Skeletal muscle satellite cell (primary cell): ENCODE data around the gene COL9A3.

Experiments used
- H3K27me3 ChIP-seq: 2 replicates; pipeline ENCODE4 v1.7.0; 2013; ENCODE audit warnings: low read length; ENCODE audit not compliant: control insufficient read depth, insufficient read depth
- H3K36me3 ChIP-seq: 2 replicates; pipeline ENCODE4 v1.7.0; 2013; ENCODE audit warnings: mild to moderate bottlenecking, control low read depth, low read length; ENCODE audit not compliant: insufficient read depth
- H3K4me1 ChIP-seq: 2 replicates; pipeline ENCODE4 v1.7.0; 2013; ENCODE audit warnings: low read length; ENCODE audit not compliant: control insufficient read depth, insufficient read depth
- H3K4me2 ChIP-seq: 2 replicates; pipeline ENCODE4 v1.7.0; 2013; ENCODE audit warnings: mild to moderate bottlenecking, low read length
- H3K4me3 ChIP-seq: 2 replicates; pipeline ENCODE4 v1.7.0; 2013; ENCODE audit warnings: low read length
- H3K9ac ChIP-seq: 2 replicates; pipeline ENCODE4 v1.7.0; 2013; ENCODE audit warnings: mild to moderate bottlenecking, low read depth, low read length, moderate library complexity
- H3K9me3 ChIP-seq: replicated peaks from 2 replicates; pipeline ENCODE4 v1.7.0; 2013; ENCODE audit warnings: mild to moderate bottlenecking, control low read depth, low read length

COL9A3 gene

GRCh38 chr20:62799459-62799858 is 17.4 kb upstream of the COL9A3 start:
- H3K36me3 ChIP-seq, result peaks cover 32% of the 10 kb centered on the region

DNA sequence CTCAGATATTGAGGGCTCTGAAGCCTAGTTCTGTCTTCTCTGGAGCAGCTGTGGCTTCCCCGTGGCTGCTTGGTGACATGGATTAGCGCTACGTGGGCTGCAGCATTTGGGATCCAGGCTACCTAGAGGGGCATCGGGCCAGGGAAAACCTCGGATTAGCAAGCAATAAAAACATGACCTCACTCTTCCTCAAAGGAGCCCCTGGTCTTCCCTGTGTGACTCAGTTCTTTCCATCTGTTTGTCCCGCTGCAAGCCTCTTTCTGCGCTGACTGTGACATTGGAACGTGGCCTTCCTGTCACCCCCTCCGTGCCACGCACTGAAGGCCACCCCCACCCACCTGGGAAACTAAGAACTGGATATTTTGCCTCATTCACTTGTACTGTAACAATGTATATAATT is 17.0 kb upstream of the COL9A3 start:
- H3K27me3 ChIP-seq, result no peaks in the 10 kb centered on the region
- no peak overlapping the region for H3K4me2 ChIP-seq
- no peak overlapping the region for H3K4me3 ChIP-seq
- H3K9ac ChIP-seq, result no peak overlapping the region
- H3K4me1 ChIP-seq, result peaks cover 17% of the 10 kb centered on the region
- H3K9me3 ChIP-seq, result no peaks in the 10 kb centered on the region
- peaks cover 32% of the 10 kb centered on the region for H3K36me3 ChIP-seq

More at GRCh38 chr20:62799459-62799858, 17.4 kb upstream of the COL9A3 start:
- Histone ChIP-seq H3K4me1 (peaks cover 21% of the 10 kb centered on the region), H3K27me3 (no peaks in the 10 kb centered on the region), H3K9ac (no peak overlapping the region), H3K4me2 (no peak overlapping the region), H3K4me3 (no peak overlapping the region), H3K9me3 (no peaks in the 10 kb centered on the region)

DNA sequence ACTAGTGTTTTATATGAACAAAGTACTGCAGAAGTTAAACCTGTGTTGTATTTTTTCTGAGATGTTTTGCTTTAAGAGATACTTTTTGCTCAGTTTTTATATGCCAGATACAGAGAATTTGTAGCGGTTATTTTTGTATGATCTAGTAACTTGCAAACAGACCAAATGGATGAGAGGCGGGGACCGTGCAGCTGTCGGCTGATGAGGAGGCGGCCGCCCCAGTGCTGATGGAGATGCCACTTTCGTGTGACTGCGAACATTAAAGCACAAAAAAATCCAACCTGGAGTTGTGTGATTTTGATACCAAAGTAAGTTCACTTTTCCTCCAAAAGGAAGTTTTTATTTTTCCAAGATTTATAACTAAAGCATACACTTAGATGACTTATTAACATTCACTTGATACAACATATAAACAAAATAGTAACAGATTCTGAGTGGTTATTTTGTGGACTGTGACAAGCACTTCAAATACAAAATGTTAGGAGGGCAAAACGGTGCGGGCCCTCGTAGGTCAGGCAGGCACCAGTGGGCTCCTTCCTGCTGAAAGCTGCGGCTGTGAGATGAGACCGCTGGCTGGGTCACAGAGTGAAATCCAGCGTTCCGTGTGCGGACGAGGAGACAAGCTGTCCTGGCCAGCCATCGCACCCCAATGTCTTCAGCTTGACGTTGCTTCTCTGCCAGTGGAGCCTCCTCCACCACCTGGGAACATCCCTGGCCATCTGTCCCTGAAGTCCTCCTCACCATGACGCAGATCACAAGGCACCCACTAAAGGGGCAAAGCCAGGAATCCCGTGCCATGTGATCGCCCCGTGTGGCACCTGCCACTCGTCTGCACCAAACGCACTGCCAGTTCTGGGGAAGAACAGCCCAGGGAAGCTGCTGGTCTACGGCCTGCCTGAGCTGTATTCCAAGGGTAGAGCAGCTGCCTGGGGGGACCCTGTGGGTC is 16.3 kb upstream of the COL9A3 start:
- peaks cover 32% of the 10 kb centered on the region for H3K36me3 ChIP-seq
- H3K4me2 ChIP-seq, result no peak overlapping the region
- no peak overlapping the region for H3K9ac ChIP-seq
- no peak overlapping the region for H3K4me3 ChIP-seq
- H3K27me3 ChIP-seq, result no peaks in the 10 kb centered on the region
- H3K9me3 ChIP-seq, result no peaks in the 10 kb centered on the region
- peaks cover 14% of the 10 kb centered on the region for H3K4me1 ChIP-seq

DNA sequence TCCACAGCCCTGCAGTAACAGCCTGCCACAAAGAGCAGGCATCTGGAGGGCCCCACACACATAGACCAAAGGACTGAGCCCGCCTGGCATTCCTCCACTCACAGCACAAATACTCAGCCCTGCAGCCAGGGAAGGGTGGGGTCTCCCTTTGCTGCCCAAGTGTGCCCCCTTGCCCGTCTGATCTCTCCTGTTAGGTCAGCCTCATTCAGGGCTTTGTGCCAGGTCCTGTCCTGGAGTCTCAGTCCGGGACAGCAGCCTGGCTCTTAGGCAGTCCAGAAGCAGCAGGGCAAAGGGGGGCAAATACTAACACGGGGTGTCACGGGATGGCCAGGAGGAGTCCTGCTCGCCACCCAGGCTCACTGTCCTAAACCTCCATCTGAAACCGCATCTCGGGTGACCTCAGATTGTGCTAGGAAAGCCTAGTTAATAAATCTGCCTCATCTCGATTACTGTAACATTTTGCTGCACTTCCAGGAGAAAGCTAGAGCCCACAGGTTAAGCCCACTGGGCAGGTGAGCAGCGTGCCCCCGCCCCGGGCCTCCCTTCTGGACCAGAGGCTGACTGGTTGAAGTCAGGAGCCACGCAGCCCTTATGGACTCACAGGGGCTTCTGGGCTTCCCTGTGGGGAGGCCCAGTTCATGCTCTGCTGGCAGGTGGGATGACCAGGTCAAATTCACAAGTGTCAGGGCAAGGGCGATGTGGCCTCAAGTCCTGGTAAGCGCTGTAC is 15.4 kb upstream of the COL9A3 start:
- no peak overlapping the region for H3K4me2 ChIP-seq
- peaks cover 34% of the 10 kb centered on the region for H3K36me3 ChIP-seq
- peaks cover 21% of the 10 kb centered on the region for H3K4me1 ChIP-seq
- no peaks in the 10 kb centered on the region for H3K9me3 ChIP-seq
- H3K9ac ChIP-seq, result no peak overlapping the region
- H3K27me3 ChIP-seq, result no peaks in the 10 kb centered on the region
- no peak overlapping the region for H3K4me3 ChIP-seq

DNA sequence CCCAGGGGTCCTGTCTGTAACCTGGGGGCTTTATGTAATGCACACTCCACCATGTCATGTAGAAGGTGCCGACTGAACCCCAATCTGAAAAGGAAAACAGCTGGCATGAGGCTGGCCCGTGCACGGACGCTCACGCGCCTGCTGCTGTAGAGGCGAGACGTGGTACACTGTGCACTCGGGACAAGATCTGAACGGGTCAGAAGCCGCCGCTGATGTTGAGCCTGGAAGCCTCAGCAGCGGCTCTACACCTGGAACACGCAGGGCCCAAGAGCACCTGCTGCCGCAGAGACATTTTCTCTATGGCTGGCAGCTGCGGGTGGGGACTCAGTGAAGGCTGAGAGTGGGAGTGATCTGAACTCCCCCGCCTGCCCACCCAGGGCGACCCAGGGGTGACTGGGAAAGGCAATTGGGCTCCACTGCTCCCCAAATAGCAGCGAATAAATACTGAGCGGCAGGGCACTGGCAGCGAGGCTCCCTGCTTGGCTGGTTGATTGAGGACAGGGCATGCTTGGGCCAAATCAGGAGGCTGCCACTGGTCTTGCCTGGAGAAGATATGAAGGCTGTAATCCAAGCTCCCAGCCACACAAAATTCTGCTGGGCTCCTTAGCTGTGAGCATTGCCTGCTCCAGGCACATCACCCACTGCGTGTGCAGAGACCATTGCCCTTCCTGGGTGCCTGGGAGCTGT is 14.7 kb upstream of the COL9A3 start:
- no peak overlapping the region for H3K4me3 ChIP-seq
- peaks cover 24% of the 10 kb centered on the region for H3K4me1 ChIP-seq
- no peaks in the 10 kb centered on the region for H3K27me3 ChIP-seq
- no peak overlapping the region for H3K4me2 ChIP-seq
- H3K36me3 ChIP-seq, result peaks cover 38% of the 10 kb centered on the region
- no peak overlapping the region for H3K9ac ChIP-seq
- H3K9me3 ChIP-seq, result no peaks in the 10 kb centered on the region

DNA sequence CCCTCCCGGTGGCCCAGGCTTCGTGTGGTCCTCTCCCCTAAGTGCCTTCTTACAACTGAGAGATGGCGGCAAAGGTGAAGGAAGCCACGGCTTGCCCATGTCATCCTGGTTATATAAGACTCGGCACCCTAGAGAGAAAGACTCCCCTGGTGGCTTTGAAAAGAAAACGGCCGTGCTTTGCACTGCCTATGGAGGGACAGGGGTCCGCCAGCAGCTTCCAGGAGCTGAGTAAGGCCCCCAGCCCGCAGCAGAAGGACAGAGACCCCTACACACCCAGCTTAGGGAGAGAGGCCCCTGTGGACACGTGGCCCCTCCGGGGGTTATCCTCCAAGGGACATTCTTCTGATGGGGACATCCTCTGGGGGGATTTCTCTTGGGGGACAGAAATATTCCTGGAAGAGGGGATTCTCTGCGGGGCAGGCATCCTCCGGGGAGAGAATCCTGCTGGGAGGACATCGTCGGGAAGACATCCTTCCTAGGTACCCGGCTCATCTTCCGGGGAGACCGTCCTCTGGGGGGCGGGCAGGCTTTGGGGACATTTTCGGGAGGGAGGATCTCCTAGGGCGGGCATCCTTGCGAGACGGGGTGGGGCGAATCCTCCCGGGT is 12.7 kb upstream of the COL9A3 start:
- Histone ChIP-seq H3K27me3 (no peaks in the 10 kb centered on the region), H3K36me3 (peaks cover 37% of the 10 kb centered on the region), H3K4me2 (peak overlapping the region; percentile 60), H3K9me3 (no peaks in the 10 kb centered on the region), H3K4me3 (peak overlapping the region; percentile 64), H3K9ac (peak overlapping the region; percentile 14), H3K4me1 (peaks cover 19% of the 10 kb centered on the region)

DNA sequence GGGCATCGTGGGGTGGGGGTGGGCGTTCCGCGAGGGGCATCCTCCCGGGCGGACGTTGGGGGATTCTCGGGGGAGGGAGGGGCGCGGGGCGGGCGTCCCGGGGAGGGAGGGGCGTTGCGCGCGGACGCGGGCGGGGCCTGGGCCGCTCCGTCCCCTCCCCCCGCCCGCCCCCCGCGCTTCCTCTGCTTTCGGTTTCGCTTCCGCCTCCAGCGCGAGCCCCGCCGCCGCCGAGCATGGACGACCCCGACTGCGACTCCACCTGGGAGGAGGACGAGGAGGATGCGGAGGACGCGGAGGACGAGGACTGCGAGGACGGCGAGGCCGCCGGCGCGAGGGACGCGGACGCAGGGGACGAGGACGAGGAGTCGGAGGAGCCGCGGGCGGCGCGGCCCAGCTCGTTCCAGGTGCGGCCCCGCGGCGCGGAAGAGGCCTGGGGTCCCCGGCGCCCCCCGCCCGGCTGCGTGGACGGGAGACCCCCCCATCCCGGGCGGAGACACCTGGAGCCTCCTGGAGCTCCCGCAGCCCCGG is 12.2 kb upstream of the COL9A3 start, which contains the start of gene OGFR:
Gene OGFR (plus strand): TSS at position 209 of the 528 bp plus-strand sequence. CDS start 25 bp downstream, at position 234.
- Histone ChIP-seq H3K4me1 (peaks cover 17% of the 10 kb centered on the region), H3K9ac (peak within 1 kb of the TSS; percentile 87), H3K4me2 (peak within 1 kb of the TSS; percentile 98), H3K4me3 (peak within 1 kb of the TSS; percentile 99), H3K27me3 (no peaks in the 10 kb centered on the region), H3K9me3 (no peaks in the 10 kb centered on the region), H3K36me3 (peaks cover 39% of the 10 kb centered on the region)

GRCh38 chr20:62805155-62805710 is 11.6 kb upstream of the COL9A3 start:
- peak overlapping the region; percentile 98 for H3K4me2 ChIP-seq
- H3K36me3 ChIP-seq, result peaks cover 39% of the 10 kb centered on the region
- peak overlapping the region; percentile 99 for H3K4me3 ChIP-seq
- no peaks in the 10 kb centered on the region for H3K27me3 ChIP-seq
- H3K9ac ChIP-seq, result peak overlapping the region; percentile 87
- peaks cover 13% of the 10 kb centered on the region for H3K4me1 ChIP-seq
- no peaks in the 10 kb centered on the region for H3K9me3 ChIP-seq

DNA sequence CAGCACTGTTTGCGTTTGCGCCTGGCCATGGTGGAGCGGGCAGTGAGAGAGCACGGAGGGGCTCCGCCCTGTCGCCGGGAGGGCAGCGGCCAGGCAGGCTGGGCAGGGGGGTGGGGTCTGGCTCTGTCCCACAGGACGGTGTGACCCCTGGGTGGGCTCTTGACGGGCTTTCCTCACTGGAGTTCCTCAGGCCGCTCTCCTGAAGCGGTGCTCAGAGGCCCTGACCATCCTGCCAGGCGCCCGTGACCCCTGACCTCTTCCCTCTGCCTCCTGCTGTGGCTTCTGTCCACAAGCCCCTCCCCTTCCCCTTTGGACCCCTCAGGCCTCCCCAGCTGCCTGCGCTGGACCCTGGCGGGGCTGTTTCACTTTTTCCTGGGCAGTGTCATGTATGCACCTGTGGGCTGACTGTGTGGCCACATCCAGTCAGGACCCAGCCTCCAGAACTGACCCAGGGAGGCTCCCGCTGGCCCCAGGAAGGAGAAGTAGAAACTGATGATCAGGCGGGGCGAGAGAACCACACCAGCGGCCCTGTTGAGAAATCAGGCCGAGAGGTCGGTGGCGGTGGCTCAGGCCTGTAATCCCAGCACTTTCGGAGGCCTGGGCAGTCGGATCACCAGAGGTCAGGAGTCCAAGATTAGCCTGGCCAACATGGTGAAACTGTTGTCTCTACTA is 11.0 kb upstream of the COL9A3 start:
- Histone ChIP-seq H3K4me2 (peak overlapping the region; percentile 98), H3K4me3 (peak overlapping the region; percentile 99), H3K4me1 (peaks cover 13% of the 10 kb centered on the region), H3K9ac (peak overlapping the region; percentile 87), H3K27me3 (no peaks in the 10 kb centered on the region), H3K9me3 (no peaks in the 10 kb centered on the region), H3K36me3 (peaks cover 39% of the 10 kb centered on the region)

DNA sequence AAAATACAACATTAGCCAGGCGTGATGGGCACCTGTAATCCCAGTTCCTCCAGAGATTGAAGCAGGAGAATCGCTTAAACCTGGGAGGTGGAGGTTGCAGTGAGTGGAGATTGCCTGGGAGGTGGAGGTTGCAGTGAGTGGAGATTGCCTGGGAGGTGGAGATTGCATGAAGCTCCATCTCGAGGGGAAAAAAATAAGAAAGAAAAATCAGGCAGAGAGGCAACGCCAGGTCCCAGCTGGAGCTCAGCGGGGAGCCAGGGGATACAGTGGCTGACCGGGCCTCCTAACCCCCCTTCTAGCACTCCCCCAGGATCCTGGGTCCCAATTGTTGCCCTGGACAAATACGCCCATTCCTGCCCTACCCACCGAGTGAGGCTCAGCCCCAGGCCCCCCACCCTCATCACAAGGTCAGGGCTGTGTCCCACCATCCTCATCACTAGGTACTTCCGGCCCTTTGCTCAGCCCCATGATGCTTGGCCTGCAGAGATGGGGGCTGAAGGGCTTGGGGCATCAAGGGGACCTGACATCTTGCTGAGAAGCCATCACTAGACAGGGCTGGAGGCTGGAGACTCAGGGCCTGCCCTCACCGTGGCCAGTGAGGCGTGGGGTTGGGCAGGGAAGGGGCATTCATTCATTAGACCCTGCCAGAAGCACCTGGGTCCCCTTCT is 10.3 kb upstream of the COL9A3 start:
- peak overlapping the region; percentile 87 for H3K9ac ChIP-seq
- H3K27me3 ChIP-seq, result no peaks in the 10 kb centered on the region
- H3K4me1 ChIP-seq, result peaks cover 13% of the 10 kb centered on the region

More for the DNA sequence above, 10.3 kb upstream of the COL9A3 start:
- H3K4me3 ChIP-seq, result peak overlapping the region; percentile 99
- no peaks in the 10 kb centered on the region for H3K9me3 ChIP-seq
- H3K4me2 ChIP-seq, result peak overlapping the region; percentile 98
- H3K36me3 ChIP-seq, result peaks cover 41% of the 10 kb centered on the region
